ENCODE measurements around the gene CLDN9.
A peak's percentile ranks its signal among the peaks of the same experiment; 100 is the strongest.

The CLDN9 gene

DNA sequence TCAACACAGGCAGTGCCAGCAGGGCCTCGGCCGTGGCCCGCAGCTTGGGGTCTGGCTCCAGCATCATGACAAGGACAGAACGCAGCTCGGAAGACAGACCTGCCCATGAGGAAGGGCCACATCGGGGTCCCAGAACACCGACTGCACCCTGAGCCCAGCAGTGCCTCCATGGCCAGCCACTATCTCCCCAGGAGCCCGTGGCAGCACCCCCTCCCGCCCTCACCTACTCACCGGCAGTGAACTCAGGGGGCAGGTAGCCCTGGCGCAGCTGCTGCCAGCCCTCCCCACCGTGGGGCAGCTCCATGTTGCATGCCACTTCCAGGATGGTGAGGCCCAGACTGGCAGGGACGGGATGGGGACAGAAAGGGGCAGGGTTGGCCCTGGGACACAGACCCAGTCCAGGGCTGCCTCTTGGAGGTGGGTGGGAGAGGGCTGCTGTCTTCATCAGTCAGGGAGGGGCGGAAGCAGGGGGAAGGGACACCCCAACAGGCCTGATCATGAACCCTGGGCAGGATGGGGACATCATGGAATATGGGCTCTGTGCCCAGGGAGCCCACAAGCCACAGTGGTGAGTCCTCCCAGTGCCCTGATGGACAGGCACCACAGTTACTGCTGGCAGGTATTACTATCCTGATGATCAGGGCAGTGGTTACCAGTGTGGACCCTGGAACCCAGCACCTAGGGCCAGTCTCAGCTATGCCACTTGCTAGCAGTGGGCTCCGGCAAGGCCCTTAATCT lies 38.2 kb upstream of the CLDN9 start:
- DNase-seq (ENCODE audit: low read depth in 2 of 2) = no peak

GRCh38 chr16:2975161-2975795 lies 37.4 kb upstream of the CLDN9 start:
- DNase-seq (ENCODE audit: low read depth in 2 of 2) = no peak

GRCh38 chr16:2976201-2976600 lies 36.5 kb upstream of the CLDN9 start:
- no peak for DNase-seq (ENCODE audit: low read depth in 2 of 2)

DNA sequence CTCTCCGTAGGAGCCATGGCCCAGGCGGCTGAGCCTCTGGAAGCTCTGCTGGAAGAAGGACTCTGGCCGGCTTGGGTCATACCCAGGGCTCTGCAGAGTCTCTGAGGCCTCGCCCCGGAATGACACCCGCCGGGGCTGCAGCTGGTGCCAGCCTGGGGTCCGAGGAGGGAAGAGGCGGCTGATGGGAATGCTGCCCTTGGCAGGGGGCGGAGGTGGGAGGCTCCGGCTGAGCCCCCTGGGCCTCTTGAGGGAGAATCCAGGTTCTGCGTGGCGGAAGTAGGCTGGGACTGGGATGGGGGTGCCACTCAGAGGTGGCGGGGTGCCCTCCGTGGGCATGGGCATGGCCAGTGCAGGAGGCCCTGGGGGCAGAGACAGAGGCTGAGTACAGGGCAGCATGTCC lies 36.0 kb upstream of the CLDN9 start:
- DNase-seq (ENCODE audit: low read depth in 2 of 2) = no peak

GRCh38 chr16:2977440-2977839 lies 35.3 kb upstream of the CLDN9 start:
- DNase-seq (ENCODE audit: low read depth in 2 of 2) = no peak

DNA sequence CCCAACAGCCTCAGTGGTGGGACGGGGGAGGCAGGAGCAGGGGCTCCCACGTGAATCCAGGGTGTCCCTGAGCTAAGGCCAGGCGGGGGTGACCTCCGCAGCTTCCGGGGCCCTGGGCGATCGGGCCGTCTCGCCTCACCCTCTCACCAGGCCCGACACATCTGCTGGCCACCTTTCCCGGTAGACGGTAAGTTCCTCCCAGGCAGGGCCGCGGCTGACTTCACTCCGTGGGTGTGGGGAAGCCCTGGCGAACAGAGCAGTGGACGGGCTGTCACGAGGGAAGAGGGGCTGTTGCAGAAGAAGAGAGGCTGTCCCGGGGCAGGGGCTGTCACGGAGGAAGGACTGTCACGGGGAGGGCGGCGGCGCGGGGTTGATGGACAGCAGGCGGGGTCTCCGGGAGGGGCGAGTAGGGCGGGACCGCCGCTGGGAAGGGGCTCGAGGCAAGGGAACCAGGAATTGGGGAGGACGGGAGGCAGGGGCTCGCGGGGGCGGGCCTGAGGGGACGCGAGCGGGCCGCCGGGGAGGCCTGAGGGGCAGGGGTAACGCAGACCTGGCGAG lies 33.0 kb upstream of the CLDN9 start:
- DNase-seq (ENCODE audit: low read depth in 2 of 2) = no peak

DNA sequence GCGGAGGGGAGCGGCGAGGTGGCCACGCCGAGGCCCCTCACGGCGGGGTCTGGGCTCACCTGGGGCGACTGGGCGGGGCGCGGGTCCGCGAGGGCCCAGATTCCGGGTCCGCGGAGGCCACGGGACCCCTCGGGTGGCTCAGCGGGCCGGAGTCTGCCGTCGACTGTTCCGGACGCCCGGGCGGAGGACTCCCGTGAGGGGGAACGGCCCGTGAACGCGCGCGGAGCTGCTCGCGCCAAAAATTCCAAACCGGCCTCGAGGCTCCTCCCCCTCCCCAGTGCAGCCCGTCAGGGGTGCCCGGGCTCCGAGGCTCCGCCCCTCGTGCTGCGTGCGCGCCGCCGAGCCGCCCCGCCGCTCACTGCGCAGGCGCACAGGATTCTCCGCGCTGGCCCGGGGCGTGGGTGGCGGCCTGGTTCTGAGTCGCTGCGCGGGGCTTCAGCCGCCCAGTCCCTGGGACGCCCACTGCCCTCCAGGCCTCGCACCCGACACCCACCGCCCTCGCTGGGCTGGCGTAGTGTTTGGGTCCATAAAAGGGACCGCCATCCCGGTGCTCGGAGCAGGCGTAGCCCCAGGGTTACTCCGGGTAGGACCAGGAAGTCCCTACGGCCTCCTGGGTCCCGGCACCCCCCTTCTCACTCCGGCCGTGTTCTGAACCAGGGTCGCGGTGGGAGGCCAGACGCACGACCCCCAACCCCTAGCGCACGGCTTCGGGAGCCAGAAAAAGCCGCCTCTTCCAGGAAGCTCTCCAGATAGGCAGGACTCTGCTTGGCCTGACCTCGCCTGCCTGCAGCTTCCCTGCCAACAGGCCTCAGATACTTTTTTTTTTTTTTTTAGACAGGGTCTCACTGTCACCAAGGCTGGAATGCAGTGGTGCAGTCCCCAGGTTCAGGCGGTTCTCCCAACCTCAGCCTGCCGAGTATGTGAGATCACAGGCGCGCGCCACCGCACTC lies 32.2 kb upstream of the CLDN9 start, which contains the start of gene PKMYT1:
PKMYT1 (minus strand) TSS at position 220 of the 950 bp plus-strand sequence. CDS start 789 bp downstream, outside the sequence.
- peak; percentile 82 to 92 for DNase-seq (ENCODE audit: low read depth in 2 of 2)

GRCh38 chr16:2981177-2981898 lies 31.4 kb upstream of the CLDN9 start:
- DNase-seq (ENCODE audit: low read depth in 2 of 2) = no peak

GRCh38 chr16:2981899-2982250 lies 30.8 kb upstream of the CLDN9 start:
- DNase-seq (ENCODE audit: low read depth in 2 of 2) = no peak

DNA sequence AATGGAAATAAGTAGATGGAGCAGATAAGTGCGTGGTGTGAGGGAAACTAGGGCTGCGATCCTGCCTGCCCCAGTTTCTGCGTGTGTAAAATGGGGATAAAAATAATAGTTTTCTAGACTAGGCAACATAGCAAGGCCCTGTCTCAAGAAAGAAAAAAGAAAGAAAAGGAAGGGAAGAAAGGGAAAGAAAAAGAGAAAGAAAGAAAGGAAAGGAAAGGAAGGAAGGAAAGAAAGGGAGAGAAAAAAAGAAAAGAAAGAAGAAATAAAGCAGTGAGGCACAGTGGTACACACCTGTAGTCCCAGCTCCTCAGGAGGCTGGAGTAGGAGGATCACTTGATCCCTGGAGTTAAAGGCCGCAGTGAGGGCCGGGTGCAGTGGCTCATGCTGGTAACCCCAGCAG lies 30.3 kb upstream of the CLDN9 start:
- DNase-seq (ENCODE audit: low read depth in 2 of 2) = no peak

GRCh38 chr16:2983706-2984136 lies 29.0 kb upstream of the CLDN9 start:
- DNase-seq (ENCODE audit: low read depth in 2 of 2) = peak; percentile 31 to 59

GRCh38 chr16:2985462-2985861 lies 27.3 kb upstream of the CLDN9 start:
- no peak for DNase-seq (ENCODE audit: low read depth in 2 of 2)

DNA sequence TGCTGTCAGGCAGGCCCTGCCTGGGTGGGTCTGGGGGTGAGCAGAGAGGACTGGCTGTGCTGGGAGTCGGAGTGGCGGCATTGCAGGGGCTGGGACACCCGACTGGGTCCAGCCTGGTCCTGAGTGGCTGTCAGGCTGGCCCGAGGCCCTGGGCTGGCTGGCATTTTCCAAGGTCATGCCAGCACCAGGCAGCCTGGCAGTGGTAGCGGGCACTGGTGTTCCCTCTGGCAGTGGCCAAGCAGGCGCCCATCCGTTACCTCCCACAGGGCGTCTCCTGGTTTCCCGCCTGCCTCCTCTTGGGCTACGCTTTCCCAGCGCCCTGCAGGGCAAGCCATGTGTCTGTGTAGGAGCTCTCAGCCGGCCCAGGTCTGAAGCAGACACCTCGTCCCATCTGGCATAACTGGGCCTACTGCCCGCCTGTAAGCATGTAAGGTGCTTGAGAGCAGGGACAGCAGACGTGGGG lies 26.8 kb upstream of the CLDN9 start:
- DNase-seq (ENCODE audit: low read depth in 2 of 2) = no peak

- no peak for DNase-seq (ENCODE audit: low read depth in 2 of 2)
Observed at GRCh38 chr16:2986623-2987188, 26.0 kb upstream of the CLDN9 start.

GRCh38 chr16:2987286-2987685 lies 25.4 kb upstream of the CLDN9 start:
- DNase-seq (ENCODE audit: low read depth in 2 of 2) = no peak

DNA sequence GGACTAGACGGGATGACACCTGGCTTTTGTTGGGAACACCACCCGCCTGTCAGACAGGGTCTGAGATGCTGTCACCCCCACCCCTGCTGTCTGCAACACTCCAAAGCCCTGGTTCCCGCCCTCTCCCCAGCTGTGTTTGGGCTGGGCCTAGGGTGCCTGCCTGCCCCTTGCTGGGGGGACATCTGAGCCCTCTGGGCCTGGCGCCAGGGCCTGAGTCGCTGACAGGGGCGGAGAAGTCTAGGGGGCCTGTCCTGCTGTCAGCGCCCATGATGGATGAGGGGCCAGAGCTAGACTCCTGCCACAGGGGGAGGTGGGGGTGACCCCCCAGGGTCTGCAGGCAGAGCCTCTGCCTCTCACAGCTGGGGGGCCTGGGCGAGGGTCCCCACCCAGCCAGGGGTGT lies 24.9 kb upstream of the CLDN9 start:
- no peak for DNase-seq (ENCODE audit: low read depth in 2 of 2)

GRCh38 chr16:2988590-2989099 lies 24.1 kb upstream of the CLDN9 start:
- no peak for DNase-seq (ENCODE audit: low read depth in 2 of 2)

GRCh38 chr16:2990891-2991290 lies 21.8 kb upstream of the CLDN9 start:
- DNase-seq (ENCODE audit: low read depth in 2 of 2) = no peak

GRCh38 chr16:2991566-2992261 lies 21.0 kb upstream of the CLDN9 start:
- DNase-seq (ENCODE audit: low read depth in 2 of 2) = no peak

Measured in stimulated activated CD8-positive, alpha-beta memory T cell treated with anti-CD3 and anti-CD28 coated beads, Interleukin-7, amount 100 ng/mL, for 4 hours (primary cell).